ENCODE data around the gene BRD2.

BRD2 gene

GRCh38 chr6:32983964-32984621 lies 15.7 kb downstream of the BRD2 start:
- H3K27me3 ChIP-seq (replicated peaks; ENCODE audit: insufficient read depth, low read length): no peaks in the 10 kb centered on the region
- H4K20me1 ChIP-seq (ENCODE audit: insufficient read depth, low read length): peaks cover 40% of the 10 kb centered on the region
- H3K9ac ChIP-seq (ENCODE audit: low read length): no peak overlapping the region
- peaks cover 17% of the 10 kb centered on the region for H3K36me3 ChIP-seq (replicated peaks; ENCODE audit: insufficient read depth, low read length)
- peak overlapping the region; percentile 9; the same call in 1 of the 2 replicates for H3K27ac ChIP-seq (ENCODE audit: low read length)
- no peak overlapping the region for H2AFZ ChIP-seq (ENCODE audit: low read length)
- no peak overlapping the region for H3K4me3 ChIP-seq (ENCODE audit: low read length)
- H3F3A ChIP-seq (ENCODE audit: insufficient read depth, low read length): peaks cover 58% of the 10 kb centered on the region
- H3K4me1 ChIP-seq (ENCODE audit: low read length): peaks cover 16% of the 10 kb centered on the region; the same call in 1 of the 2 replicates
- no peak for TF ChIP-seq EZH2phosphoT487 (IDR thresholded peaks at IDR 0.05; ENCODE audit: low read length)
- TF ChIP-seq CTCF (IDR thresholded peaks at IDR 0.05; ENCODE audit: low read length): no peak
- no peak for TF ChIP-seq EZH2 (optimal IDR thresholded peaks at IDR 0.05; ENCODE audit: low read depth, low read length)
- no peaks in the 10 kb centered on the region for H3K9me3 ChIP-seq (replicated peaks; ENCODE audit: insufficient read depth, low read length)
- DNase-seq: no peak
- H3K4me2 ChIP-seq (ENCODE audit: low read depth, low read length): peak overlapping the region; percentile 4; the same call in 1 of the 2 replicates
- no peaks in the 10 kb centered on the region for H3K9me2 ChIP-seq (replicated peaks; ENCODE audit: insufficient read depth, low read length)
- peaks cover 9% of the 10 kb centered on the region; the same call in 1 of the 2 replicates for H3K79me2 ChIP-seq (ENCODE audit: low read length)

- H3K4me3 ChIP-seq (ENCODE audit: low read length): no peak overlapping the region
Observed at GRCh38 chr6:32984622-32985389, 16.4 kb downstream of the BRD2 start.

GRCh38 chr6:32989368-32989767 lies 21.0 kb downstream of the BRD2 start:
- peak; percentile 40 for DNase-seq
- Histone ChIP-seq H4K20me1 (ENCODE audit: insufficient read depth, low read length) (0 out of 2 replicates have a peak, but pooled peaks cover under 1% of the 10 kb centered on the region), H3F3A (ENCODE audit: insufficient read depth, low read length) (peaks cover 5% of the 10 kb centered on the region), H3K27me3 (replicated peaks; ENCODE audit: insufficient read depth, low read length) (no peaks in the 10 kb centered on the region), H3K79me2 (ENCODE audit: low read length) (no peaks in the 10 kb centered on the region), H3K4me2 (ENCODE audit: low read depth, low read length) (no peak overlapping the region), H2AFZ (ENCODE audit: low read length) (no peak overlapping the region), H3K27ac (ENCODE audit: low read length) (no peak overlapping the region), H3K4me3 (ENCODE audit: low read length) (no peak overlapping the region), H3K4me1 (ENCODE audit: low read length) (peaks cover 6% of the 10 kb centered on the region; the same call in 1 of the 2 replicates), H3K36me3 (replicated peaks; ENCODE audit: insufficient read depth, low read length) (no peaks in the 10 kb centered on the region), H3K9me2 (replicated peaks; ENCODE audit: insufficient read depth, low read length) (no peaks in the 10 kb centered on the region), H3K9me3 (replicated peaks; ENCODE audit: insufficient read depth, low read length) (no peaks in the 10 kb centered on the region), H3K9ac (ENCODE audit: low read length) (no peak overlapping the region)
- TF ChIP-seq CTCF (IDR thresholded peaks at IDR 0.05; ENCODE audit: low read length) (no peak), EZH2phosphoT487 (IDR thresholded peaks at IDR 0.05; ENCODE audit: low read length) (no peak), EZH2 (optimal IDR thresholded peaks at IDR 0.05; ENCODE audit: low read depth, low read length) (no peak)

More at GRCh38 chr6:32984622-32985389, 16.4 kb downstream of the BRD2 start:
- Histone ChIP-seq H4K20me1 (ENCODE audit: insufficient read depth, low read length) (peaks cover 33% of the 10 kb centered on the region), H3K79me2 (ENCODE audit: low read length) (peaks cover 3% of the 10 kb centered on the region; the same call in 1 of the 2 replicates), H3K27me3 (replicated peaks; ENCODE audit: insufficient read depth, low read length) (no peaks in the 10 kb centered on the region), H3K9me2 (replicated peaks; ENCODE audit: insufficient read depth, low read length) (no peaks in the 10 kb centered on the region), H3F3A (ENCODE audit: insufficient read depth, low read length) (peaks cover 51% of the 10 kb centered on the region), H3K9me3 (replicated peaks; ENCODE audit: insufficient read depth, low read length) (no peaks in the 10 kb centered on the region), H3K36me3 (replicated peaks; ENCODE audit: insufficient read depth, low read length) (peaks cover 10% of the 10 kb centered on the region), H3K27ac (ENCODE audit: low read length) (peak overlapping the region; percentile 9; the same call in 1 of the 2 replicates), H3K4me2 (ENCODE audit: low read depth, low read length) (peak overlapping the region; percentile 4; the same call in 1 of the 2 replicates), H3K4me1 (ENCODE audit: low read length) (peaks cover 16% of the 10 kb centered on the region; the same call in 1 of the 2 replicates), H2AFZ (ENCODE audit: low read length) (no peak overlapping the region), H3K9ac (ENCODE audit: low read length) (no peak overlapping the region)
- peak; percentile 90 for TF ChIP-seq CTCF (IDR thresholded peaks at IDR 0.05; ENCODE audit: low read length)
- TF ChIP-seq EZH2phosphoT487 (IDR thresholded peaks at IDR 0.05; ENCODE audit: low read length): no peak
- DNase-seq: peak; percentile 89
